Measurements from ENCODE around the gene MAPKBP1. TPM values are rescaled to one million over a fixed set of nuclear protein-coding genes. Genes with fewer than 3 reads are reported as not detected.

MAPKBP1 gene
- total and polyA plus RNA-seq, 2 of the 8 experiments (the other 6 are each of a cell fraction or from before 2014, with no cell fraction given) = 4.3 to 11.3 TPM

GRCh38 chr15:41822957-41823356, 48.7 kb downstream of the MAPKBP1 start:
- no peaks in the 10 kb centered on the region for H3K79me1 ChIP-seq (ENCODE audit: low read depth, low read length)
- H3K27me3 ChIP-seq (replicated peaks in 1 of 4; ENCODE audit: control insufficient read depth in 3 of 4, extremely low read depth in 1 of 4, insufficient read depth in 3 of 4, low read length in 3 of 4) = peaks cover 0 to 2% (median 0%) of the 10 kb centered on the region in 4 experiments; a peak in 1 of 7 replicates
- no peak for TF ChIP-seq SIRT6 (IDR thresholded peaks at IDR 0.05; ENCODE audit: low read length)
- TF ChIP-seq CTCF (IDR thresholded peaks at IDR 0.05; ENCODE audit: control extremely low read depth in 1 of 3, insufficient read depth in 1 of 3, low read depth in 1 of 3, low read length in 3 of 3) = peak in 1 of 3 experiments; percentile 1; a peak in 1 of 4 replicates
- no peak overlapping the region for H2AK5ac ChIP-seq (ENCODE audit: low read depth, low read length)
- H4K20me1 ChIP-seq (replicated peaks in 1 of 2; ENCODE audit: control insufficient read depth in 1 of 2, insufficient read depth in 2 of 2, low read length in 2 of 2) = peaks cover 0 to 1% of the 10 kb centered on the region in 2 experiments
- H3K56ac ChIP-seq (replicated peaks; ENCODE audit: insufficient read length, low read depth, low read length) = no peak overlapping the region
- H3K23me2 ChIP-seq (ENCODE audit: low read depth, low read length) = peaks cover 6% of the 10 kb centered on the region; the same call in 1 of the 2 replicates
- H2BK15ac ChIP-seq (ENCODE audit: low read length) = no peak overlapping the region
- H4K5ac ChIP-seq (ENCODE audit: insufficient read length, low read depth, low read length) = no peak overlapping the region
- no peaks in the 10 kb centered on the region; a peak in 3 of 8 replicates for H3K36me3 ChIP-seq (ENCODE audit: control insufficient read depth in 2 of 4, insufficient read depth in 4 of 4, low read length in 3 of 4)
- no peak overlapping the region for H3K4ac ChIP-seq (replicated peaks; ENCODE audit: insufficient read length, low read depth, low read length)
- H2BK5ac ChIP-seq (ENCODE audit: low read depth, low read length) = no peak overlapping the region
- H3K79me2 ChIP-seq (ENCODE audit: control insufficient read depth in 1 of 2, insufficient read depth in 2 of 2, low read length in 2 of 2) = no peaks in the 10 kb centered on the region
- H3K27ac ChIP-seq (ENCODE audit: low read depth, low read length) = no peak overlapping the region
- H3K9ac ChIP-seq (replicated peaks in 1 of 4; ENCODE audit: extremely low read depth in 1 of 4, low read depth in 3 of 4, low read length in 3 of 4) = no peak overlapping the region
- H4K8ac ChIP-seq (ENCODE audit: extremely low read depth, insufficient read depth, low read length) = peak overlapping the region; percentile 17; the same call in 1 of the 2 replicates
- no peak overlapping the region for H4K91ac ChIP-seq (replicated peaks; ENCODE audit: insufficient read length, low read length)
- H3K18ac ChIP-seq (ENCODE audit: extremely low read depth, low read length) = no peak overlapping the region
- 86% methylated on average over 6 of the region's 6 CpGs; no CpG with 5 or more reads in 1 of the 2 experiments for WGBS, 2 experiments (ENCODE audit: extremely low coverage in 1 of 2, insufficient coverage in 1 of 2, insufficient read length in 1 of 2, insufficient replicate concordance in 2 of 2, low coverage in 1 of 2, low lambda C conversion rate in 2 of 2, missing lambda C conversion rate in 1 of 2)
- H2BK12ac ChIP-seq (ENCODE audit: low read depth, low read length) = no peak overlapping the region
- FAIRE-seq (no peak), DNase-seq (ENCODE audit: low read depth in 1 of 2, low spot score in 2 of 2) (no peak)
- no peak overlapping the region for H2BK120ac ChIP-seq (replicated peaks; ENCODE audit: low read depth, low read length)
- ChIA-PET POLR2A (ENCODE audit: partially characterized antibody) (interaction anchor here (1.7 kb wide), 1 partner anchor 49 kb away, joined by 4 read pairs; the partner anchor contains the start of gene MAPKBP1), CTCF (ENCODE audit: partially characterized antibody) (interaction anchor here (0.6 to 2.1 kb wide), 9 partner anchors 9 to 124 kb away, joined by 3 to 14 read pairs (median 3); partner anchors contain the start of gene MAPKBP1)
- no peak overlapping the region for H3K14ac ChIP-seq (ENCODE audit: insufficient read length)
- H2AFZ ChIP-seq (ENCODE audit: low read length) = no peak overlapping the region
- H3K4me1 ChIP-seq (replicated peaks in 1 of 4; ENCODE audit: control insufficient read depth in 3 of 4, insufficient read depth in 4 of 4, low read length in 3 of 4) = no peaks in the 10 kb centered on the region; a peak in 2 of 7 replicates
- H3K9me3 ChIP-seq (ENCODE audit: insufficient read depth in 2 of 2, low read depth in 1 of 2, low read length in 1 of 2) = no peaks in the 10 kb centered on the region
- no peak overlapping the region for H3K4me3 ChIP-seq (ENCODE audit: extremely low read depth in 1 of 4, insufficient read depth in 2 of 4, low read depth in 3 of 4, low read length in 4 of 4)
- H2BK20ac ChIP-seq (ENCODE audit: low read length) = no peak overlapping the region
- H3K4me2 ChIP-seq (ENCODE audit: insufficient read depth in 1 of 2, low read depth in 2 of 2, low read length in 2 of 2) = no peak overlapping the region
- H3K23ac ChIP-seq (ENCODE audit: insufficient read length) = no peak overlapping the region

Data from H1 (cell line).